GM19035 (cell line): ENCODE data around the gene NR1D1.
A peak's percentile ranks its signal among the peaks of the same experiment; 100 is the strongest.
"Not testable (repeated sequence)": the region's sequence is repeated elsewhere in the genome, so short reads cannot be mapped to it uniquely, and the experiment has no call there.

Experiments
- ATAC-seq: cut with Tn5 transposase; IDR thresholded peaks from one replicate; pipeline ENCODE4 v1.9.1; 2021; ENCODE audit not compliant: unreplicated experiment

Gene NR1D1

GRCh38 chr17:40100419-40100668 is at the start of gene NR1D1:
NR1D1 (minus strand) TSS chr17:40100589; CDS start chr17:40100094, 495 bp downstream.
- no peak for ATAC-seq

GRCh38 chr17:40148527-40148926 is 48.1 kb upstream of the NR1D1 start:
- ATAC-seq = no peak

GRCh38 chr17:40145476-40145875 is 45.1 kb upstream of the NR1D1 start:
- ATAC-seq = no peak

GRCh38 chr17:40143166-40143565 is 42.8 kb upstream of the NR1D1 start:
- ATAC-seq = not testable (repeated sequence)

- peak; percentile 13 for ATAC-seq
These were observed 39.2 kb upstream of the NR1D1 start for GRCh38 chr17:40139566-40140058.

- no peak for ATAC-seq
These were observed 35.4 kb upstream of the NR1D1 start for GRCh38 chr17:40135817-40136216.

- ATAC-seq = no peak
These were observed 33.8 kb upstream of the NR1D1 start for GRCh38 chr17:40134184-40134583.

GRCh38 chr17:40130352-40131042 is 30.1 kb upstream of the NR1D1 start:
- no peak for ATAC-seq

GRCh38 chr17:40129498-40129897 is 29.1 kb upstream of the NR1D1 start:
- ATAC-seq = no peak

GRCh38 chr17:40124279-40125141 is 24.1 kb upstream of the NR1D1 start:
- no peak for ATAC-seq

- ATAC-seq = no peak
These were observed 23.4 kb upstream of the NR1D1 start for GRCh38 chr17:40123811-40124114.

- peak; percentile 16 for ATAC-seq
These were observed 22.8 kb upstream of the NR1D1 start for GRCh38 chr17:40122999-40123810.

- ATAC-seq = peak; percentile 52
These were observed 22.0 kb upstream of the NR1D1 start for GRCh38 chr17:40122136-40122998.

GRCh38 chr17:40121181-40122135 is 21.1 kb upstream of the NR1D1 start, which contains the start of gene MSL1:
MSL1 (plus strand) TSS chr17:40121971; CDS start chr17:40122613, 642 bp downstream.
- peak; percentile 57 for ATAC-seq

GRCh38 chr17:40115101-40115436 is 14.7 kb upstream of the NR1D1 start:
- ATAC-seq = no peak

- no peak for ATAC-seq
These were observed 13.5 kb upstream of the NR1D1 start for GRCh38 chr17:40113907-40114245.

- peak; percentile 87 for ATAC-seq
These were observed 12.9 kb upstream of the NR1D1 start for GRCh38 chr17:40113110-40113906.

- no peak for ATAC-seq
These were observed 12.3 kb upstream of the NR1D1 start for GRCh38 chr17:40112718-40113109.

GRCh38 chr17:40112191-40112711 is 11.9 kb upstream of the NR1D1 start:
- no peak for ATAC-seq
